K562 (cell line): ENCODE measurements around the gene CAMK2B.

Source experiments
- CBX3 ChIP-seq, 2 experiments: IDR thresholded peaks; 1 replicate in 1 of 2; 2 replicates in 1 of 2; pipeline ENCODE4 v1.6.1; 2012; ENCODE audit warnings: inconsistent platforms in 2 of 2, low read length in 2 of 2, borderline replicate concordance in 1 of 2, control low read depth in 1 of 2
- CREB3L1 ChIP-seq: fragments of 450-650 bp; IDR thresholded peaks from 2 replicates; pipeline ENCODE4 v1.6.1; 2014; ENCODE audit warnings: low read depth, mild to moderate bottlenecking, moderate library complexity, borderline replicate concordance
- CTCF ChIP-seq, 3 experiments: IDR thresholded peaks in 2 of 3; conservative IDR thresholded peaks in 1 of 3; 2 replicates each; pipeline ENCODE4 v1.5.1; 2011 to 2012; ENCODE audit warnings: low read length in 3 of 3, mild to moderate bottlenecking in 3 of 3, control low read depth in 2 of 3, improper control_type of control experiment in 1 of 3, inconsistent platforms in 1 of 3, low read depth in 1 of 3, mixed read lengths in 1 of 3, moderate library complexity in 1 of 3; ENCODE audit not compliant: insufficient read depth in 2 of 3
- HIVEP1 ChIP-seq: fragments of 250-450 bp; sonication (Bioruptor Pico); IDR thresholded peaks from 2 replicates; pipeline ENCODE4 v1.4.0; 2020; ENCODE audit warnings: mild to moderate bottlenecking
- MLLT1 ChIP-seq, 2 experiments: fragments of 450-650 bp; IDR thresholded peaks; 2 replicates each; pipeline ENCODE4 v1.6.1; 2016
- NFE2 ChIP-seq: IDR thresholded peaks from 2 replicates; pipeline ENCODE4 v1.6.1; 2014; ENCODE audit warnings: antibody characterized with exemption, low read depth
- POLR2AphosphoS5 ChIP-seq: IDR thresholded peaks from 2 replicates; pipeline ENCODE4 v1.6.1; 2011; ENCODE audit warnings: mild to moderate bottlenecking, low read depth, low read length, moderate library complexity; ENCODE audit not compliant: control insufficient read depth, insufficient read depth
- REST ChIP-seq, 2 experiments: fragments of 450-650 bp; formaldehyde crosslinking in 1 of 2; IDR thresholded peaks; 2 replicates each; pipeline versions ENCODE4 v1.4.0 to v1.6.1; 2014 to 2020; ENCODE audit warnings: mild to moderate bottlenecking in 2 of 2, borderline replicate concordance in 1 of 2, low read depth in 1 of 2

GRCh38 chr7:44368455-44368854 lies 43.1 kb upstream of the CAMK2B start:
- no peak for TF ChIP-seq MLLT1 (IDR thresholded peaks at IDR 0.05)
- TF ChIP-seq CBX3 (IDR thresholded peaks at IDR 0.05; ENCODE audit: borderline replicate concordance in 1 of 2, low read length in 2 of 2), result no peak
- no peak for TF ChIP-seq REST (IDR thresholded peaks at IDR 0.05; ENCODE audit: borderline replicate concordance)
- TF ChIP-seq REST (CRISPR knock-in tag; IDR thresholded peaks at IDR 0.05; ENCODE audit: low read depth), result no peak
- TF ChIP-seq CTCF (IDR thresholded peaks at IDR 0.05 in 2 of 3, conservative IDR thresholded peaks at IDR 0.05 in 1 of 3; ENCODE audit: insufficient read depth in 2 of 3, low read depth in 1 of 3, low read length in 3 of 3), result no peak
- no peak for TF ChIP-seq CREB3L1
- no peak for TF ChIP-seq NFE2
- TF ChIP-seq POLR2AphosphoS5, result no peak
- TF ChIP-seq HIVEP1 (CRISPR knock-in tag), result no peak
